ENCODE results near the gene RPS27L.

Gene RPS27L

GRCh38 chr15:63203451-63204090 is 46.3 kb upstream of the RPS27L start:
- ChIA-PET POLR2A (no interaction called here), CTCF (no interaction called here)
- H3K36me3 ChIP-seq (ENCODE audit: control insufficient read depth in 2 of 2, insufficient read depth in 1 of 2, low read length in 2 of 2) = no peaks in the 10 kb centered on the region
- no peak overlapping the region for H3K4me3 ChIP-seq (ENCODE audit: low read depth, low read length)
- no peak for TF ChIP-seq EGR2 (tag by site-specific recombination; IDR thresholded peaks at IDR 0.05; ENCODE audit: low read depth)
- TF ChIP-seq ZNF501 (tag by site-specific recombination; IDR thresholded peaks at IDR 0.05) = no peak
- no peak for TF ChIP-seq ZNF596 (tag by site-specific recombination; IDR thresholded peaks at IDR 0.05)
- no peak for TF ChIP-seq ZSCAN23 (tag by site-specific recombination; IDR thresholded peaks at IDR 0.05)
- TF ChIP-seq ZNF221 (tag by site-specific recombination; IDR thresholded peaks at IDR 0.05; ENCODE audit: borderline replicate concordance) = no peak
- no peak for TF ChIP-seq ZNF174 (tag by site-specific recombination; IDR thresholded peaks at IDR 0.05)
- no peaks in the 10 kb centered on the region for H3K9me3 ChIP-seq (ENCODE audit: control insufficient read depth, insufficient read depth, low read depth, low read length)
- H3K4me1 ChIP-seq (ENCODE audit: control insufficient read depth, insufficient read depth, low read length) = peaks cover 5% of the 10 kb centered on the region; the same call in 1 of the 2 replicates
- H3K27ac ChIP-seq (ENCODE audit: extremely low read depth, low read depth, low read length) = no peak overlapping the region

DNA sequence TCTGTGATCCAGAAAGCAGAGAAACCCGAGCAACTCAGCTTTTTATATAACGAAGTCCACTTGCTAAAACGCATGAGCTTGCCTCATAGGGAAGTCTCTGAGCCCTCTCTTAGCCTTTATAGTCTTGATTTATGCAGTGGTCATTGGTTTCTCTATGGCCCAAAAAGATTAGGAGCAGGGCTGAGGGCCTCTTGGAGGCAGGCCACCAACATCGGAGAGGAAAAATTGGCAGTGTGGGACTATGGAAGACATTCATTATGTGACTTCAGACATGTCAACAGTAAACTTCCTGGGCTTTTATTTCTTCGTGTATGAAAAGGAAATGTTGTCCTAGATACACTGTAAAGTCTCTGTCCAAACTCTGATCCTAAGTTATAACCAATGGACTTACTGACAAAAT is 45.6 kb upstream of the RPS27L start:
- TF ChIP-seq ZNF274 (IDR thresholded peaks at IDR 0.05; ENCODE audit: low read length) = no peak
- TF ChIP-seq ZNF274 (tag by site-specific recombination; IDR thresholded peaks at IDR 0.05; ENCODE audit: borderline replicate concordance) = no peak
- TF ChIP-seq INSM2 (tag by site-specific recombination; IDR thresholded peaks at IDR 0.05) = no peak
- no peak for TF ChIP-seq ZNF529 (tag by site-specific recombination; IDR thresholded peaks at IDR 0.05; ENCODE audit: insufficient replicate concordance)
- no peak for TF ChIP-seq BCL6B (tag by site-specific recombination; IDR thresholded peaks at IDR 0.05)
- no peak for TF ChIP-seq ZFP69B (tag by site-specific recombination; IDR thresholded peaks at IDR 0.05)
- no peak for TF ChIP-seq OVOL3 (tag by site-specific recombination; IDR thresholded peaks at IDR 0.05)
- TF ChIP-seq, protein P1, sequence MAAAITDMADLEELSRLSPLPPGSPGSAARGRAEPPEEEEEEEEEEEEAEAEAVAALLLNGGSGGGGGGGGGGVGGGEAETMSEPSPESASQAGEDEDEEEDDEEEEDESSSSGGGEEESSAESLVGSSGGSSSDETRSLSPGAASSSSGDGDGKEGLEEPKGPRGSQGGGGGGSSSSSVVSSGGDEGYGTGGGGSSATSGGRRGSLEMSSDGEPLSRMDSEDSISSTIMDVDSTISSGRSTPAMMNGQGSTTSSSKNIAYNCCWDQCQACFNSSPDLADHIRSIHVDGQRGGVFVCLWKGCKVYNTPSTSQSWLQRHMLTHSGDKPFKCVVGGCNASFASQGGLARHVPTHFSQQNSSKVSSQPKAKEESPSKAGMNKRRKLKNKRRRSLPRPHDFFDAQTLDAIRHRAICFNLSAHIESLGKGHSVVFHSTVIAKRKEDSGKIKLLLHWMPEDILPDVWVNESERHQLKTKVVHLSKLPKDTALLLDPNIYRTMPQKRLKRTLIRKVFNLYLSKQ (tag by site-specific recombination; IDR thresholded peaks at IDR 0.05; ENCODE audit: borderline replicate concordance) = no peak
- no peak for TF ChIP-seq TCF7L2 (IDR thresholded peaks at IDR 0.05; ENCODE audit: borderline replicate concordance, low read depth, low read length)
- no peak for TF ChIP-seq KLF7 (tag by site-specific recombination; IDR thresholded peaks at IDR 0.05; ENCODE audit: borderline replicate concordance)
- Histone ChIP-seq H3K27ac (ENCODE audit: extremely low read depth, low read depth, low read length) (no peak overlapping the region), H3K36me3 (ENCODE audit: control insufficient read depth in 2 of 2, insufficient read depth in 1 of 2, low read length in 2 of 2) (no peaks in the 10 kb centered on the region), H3K9me3 (ENCODE audit: control insufficient read depth, insufficient read depth, low read depth, low read length) (no peaks in the 10 kb centered on the region), H3K4me3 (ENCODE audit: low read depth, low read length) (no peak overlapping the region), H3K4me1 (ENCODE audit: control insufficient read depth, insufficient read depth, low read length) (peaks cover 5% of the 10 kb centered on the region; the same call in 1 of the 2 replicates)
- ChIA-PET POLR2A (interaction anchor here (1.2 kb wide), 1 partner anchor 14 kb away, joined by 4 read pairs; the partner anchor contains the start of gene RAB8B), CTCF (no interaction called here)

- Histone ChIP-seq H3K36me3 (ENCODE audit: control insufficient read depth in 2 of 2, insufficient read depth in 1 of 2, low read length in 2 of 2) (no peaks in the 10 kb centered on the region), H3K9me3 (ENCODE audit: control insufficient read depth, insufficient read depth, low read depth, low read length) (no peaks in the 10 kb centered on the region), H3K4me3 (ENCODE audit: low read depth, low read length) (no peak overlapping the region), H3K27ac (ENCODE audit: extremely low read depth, low read depth, low read length) (no peak overlapping the region), H3K4me1 (ENCODE audit: control insufficient read depth, insufficient read depth, low read length) (peaks cover 5% of the 10 kb centered on the region; the same call in 1 of the 2 replicates)
- TF ChIP-seq ZNF510 (tag by site-specific recombination; IDR thresholded peaks at IDR 0.05; ENCODE audit: insufficient replicate concordance) = no peak
- no peak for TF ChIP-seq KLF16 (tag by site-specific recombination; IDR thresholded peaks at IDR 0.05)
- TF ChIP-seq ZNF560 (tag by site-specific recombination; IDR thresholded peaks at IDR 0.05; ENCODE audit: borderline replicate concordance) = no peak
- no peak for TF ChIP-seq ZNF48 (tag by site-specific recombination; IDR thresholded peaks at IDR 0.05)
- no peak for TF ChIP-seq ZBTB21 (tag by site-specific recombination; IDR thresholded peaks at IDR 0.05)
- TF ChIP-seq ZBTB49 (tag by site-specific recombination; IDR thresholded peaks at IDR 0.05; ENCODE audit: low read depth) = no peak
- no peak for TF ChIP-seq ZNF121 (tag by site-specific recombination; IDR thresholded peaks at IDR 0.05)
- TF ChIP-seq ZNF266 (tag by site-specific recombination; IDR thresholded peaks at IDR 0.05; ENCODE audit: low read depth) = no peak
- TF ChIP-seq ZNF274 (IDR thresholded peaks at IDR 0.05; ENCODE audit: low read length) = no peak
- TF ChIP-seq ZNF274 (tag by site-specific recombination; IDR thresholded peaks at IDR 0.05; ENCODE audit: borderline replicate concordance) = no peak
- ChIA-PET POLR2A (no interaction called here), CTCF (no interaction called here)
Observed at GRCh38 chr15:63200464-63201249, 43.4 kb upstream of the RPS27L start.

All from HEK293 (cell line).